HEK293 (cell line): ENCODE measurements around the gene ABTB2.

Source experiments
- CTCF ChIA-PET: fragments of 350-600 bp; formaldehyde crosslinking; extraction: SDS; loops from one replicate; lab custom pipeline; 2021; ENCODE audit warnings: antibody characterized with exemption; lab: Yijun Ruan, JAX
- POLR2A ChIA-PET: fragments of 300-600 bp; formaldehyde crosslinking; extraction: SDS; loops from one replicate; lab custom pipeline; 2020; ENCODE audit warnings: antibody characterized with exemption, inconsistent platforms; lab: Yijun Ruan, JAX
- H3K27ac ChIP-seq: fragments of 200-500 bp; sonication (Bioruptor generic); 2 replicates; pipeline ENCODE4 v1.5.1; 2014; ENCODE audit warnings: low read depth, low read length, control low read depth, inconsistent platforms; ENCODE audit errors: extremely low read depth
- H3K36me3 ChIP-seq, 2 experiments: fragments of 200-500 bp in 1 of 2; sonication (Bioruptor generic) in 1 of 2; 1 replicate in 1 of 2; 2 replicates in 1 of 2; pipeline ENCODE4 v1.5.1; 2014 to 2017; ENCODE audit warnings: inconsistent platforms in 2 of 2, low read length in 2 of 2; ENCODE audit not compliant: control insufficient read depth in 2 of 2, insufficient read depth in 1 of 2
- H3K4me1 ChIP-seq: fragments of 200-500 bp; sonication (Bioruptor generic); 2 replicates; pipeline ENCODE4 v1.5.1; 2014; ENCODE audit warnings: mild to moderate bottlenecking, low read length, inconsistent platforms; ENCODE audit not compliant: control insufficient read depth, insufficient read depth
- H3K4me3 ChIP-seq: 2 replicates; pipeline ENCODE4 v1.5.1; 2011; ENCODE audit warnings: low read depth, mild to moderate bottlenecking, control low read depth, low read length, moderate library complexity
- H3K9me3 ChIP-seq: fragments of 200-500 bp; sonication (Bioruptor generic); 2 replicates; pipeline ENCODE4 v1.5.1; 2014; ENCODE audit warnings: low read depth, low read length, inconsistent platforms; ENCODE audit not compliant: control insufficient read depth, insufficient read depth
- AEBP2 ChIP-seq: fragments of 450-650 bp; formaldehyde crosslinking; IDR thresholded peaks from 2 replicates; pipeline ENCODE4 v1.5.1; 2016; ENCODE audit warnings: missing biosample characterization, missing genetic modification characterization, borderline replicate concordance
- HOXA7 ChIP-seq: sonication (generic); formaldehyde crosslinking; IDR thresholded peaks from 2 replicates; pipeline ENCODE4 v1.8.1; 2022; ENCODE audit warnings: missing genetic modification reagents, borderline replicate concordance
- MYNN ChIP-seq: fragments of 450-650 bp; formaldehyde crosslinking; IDR thresholded peaks from 2 replicates; pipeline ENCODE4 v1.5.1; 2016; ENCODE audit warnings: missing biosample characterization, missing genetic modification characterization, borderline replicate concordance
- PRDM1 ChIP-seq: fragments of 450-650 bp; formaldehyde crosslinking; IDR thresholded peaks from 2 replicates; pipeline ENCODE4; 2016; ENCODE audit warnings: missing biosample characterization, missing genetic modification characterization
- REST ChIP-seq: fragments of 450-650 bp; formaldehyde crosslinking; IDR thresholded peaks from 2 replicates; pipeline ENCODE4 v1.5.1; 2016; ENCODE audit warnings: missing biosample characterization, missing genetic modification characterization
- TRIM28 ChIP-seq: IDR thresholded peaks from 2 replicates; pipeline ENCODE4 v1.6.1; 2011; ENCODE audit warnings: low read length, control low read depth, borderline replicate concordance
- TSHZ1 ChIP-seq: fragments of 450-650 bp; formaldehyde crosslinking; IDR thresholded peaks from 2 replicates; pipeline ENCODE4 v1.5.1; 2016; ENCODE audit warnings: missing biosample characterization, missing genetic modification characterization, borderline replicate concordance
- YY1 ChIP-seq: fragments of 450-650 bp; formaldehyde crosslinking; IDR thresholded peaks from 2 replicates; pipeline ENCODE4 v1.5.1; 2018; ENCODE audit warnings: missing biosample characterization, missing genetic modification characterization
- ZBTB49 ChIP-seq: fragments of 450-650 bp; formaldehyde crosslinking; IDR thresholded peaks from 2 replicates; pipeline ENCODE4 v1.5.1; 2016; ENCODE audit warnings: missing biosample characterization, missing genetic modification characterization, low read depth
- ZBTB6 ChIP-seq: fragments of 450-650 bp; formaldehyde crosslinking; IDR thresholded peaks from 2 replicates; pipeline ENCODE4 v1.5.1; 2017; ENCODE audit warnings: missing biosample characterization, missing genetic modification characterization
- ZNF18 ChIP-seq: fragments of 450-650 bp; formaldehyde crosslinking; IDR thresholded peaks from 2 replicates; pipeline ENCODE4 v1.5.1; 2016; ENCODE audit warnings: missing biosample characterization, missing genetic modification characterization
- ZNF2 ChIP-seq: fragments of 450-650 bp; formaldehyde crosslinking; IDR thresholded peaks from 2 replicates; pipeline ENCODE4 v1.5.1; 2016; ENCODE audit warnings: missing biosample characterization, missing genetic modification characterization
- ZNF24 ChIP-seq: fragments of 450-650 bp; formaldehyde crosslinking; IDR thresholded peaks from 2 replicates; pipeline ENCODE4 v1.5.1; 2016; ENCODE audit warnings: missing biosample characterization, missing genetic modification characterization
- ZNF26 ChIP-seq: fragments of 450-650 bp; formaldehyde crosslinking; IDR thresholded peaks from 2 replicates; pipeline ENCODE4 v1.5.1; 2016; ENCODE audit warnings: missing biosample characterization, missing genetic modification characterization
- ZNF426 ChIP-seq: fragments of 450-650 bp; formaldehyde crosslinking; IDR thresholded peaks from 2 replicates; pipeline ENCODE4 v1.5.1; 2017; ENCODE audit warnings: missing biosample characterization, missing genetic modification characterization, mild to moderate bottlenecking, inconsistent platforms, moderate library complexity
- ZNF558 ChIP-seq: fragments of 450-650 bp; formaldehyde crosslinking; IDR thresholded peaks from 2 replicates; pipeline ENCODE4 v1.5.1; 2016; ENCODE audit warnings: missing biosample characterization, missing genetic modification characterization
- ZNF561 ChIP-seq: fragments of 450-650 bp; IDR thresholded peaks from 2 replicates; pipeline ENCODE4 v1.5.1; 2018; ENCODE audit warnings: missing biosample characterization, missing genetic modification characterization, borderline replicate concordance
- ZNF639 ChIP-seq: fragments of 450-650 bp; formaldehyde crosslinking; IDR thresholded peaks from 2 replicates; pipeline ENCODE4 v1.5.1; 2016; ENCODE audit warnings: missing biosample characterization, missing genetic modification characterization
- ZNF776 ChIP-seq: fragments of 450-650 bp; formaldehyde crosslinking; IDR thresholded peaks from 2 replicates; pipeline ENCODE4 v1.5.0; 2017; ENCODE audit warnings: missing biosample characterization, missing genetic modification characterization, borderline replicate concordance

ABTB2 gene

GRCh38 chr11:34146866-34147265 is 210.9 kb downstream of the ABTB2 start:
- TF ChIP-seq ZNF26 (tag by site-specific recombination), result no peak
- no peak for TF ChIP-seq YY1
- no peak for TF ChIP-seq HOXA7 (CRISPR knock-in tag)
- TF ChIP-seq ZBTB49 (tag by site-specific recombination), result no peak
- no peak for TF ChIP-seq ZNF426 (tag by site-specific recombination)
- TF ChIP-seq TSHZ1 (tag by site-specific recombination), result no peak
- no peak for TF ChIP-seq ZNF639
- TF ChIP-seq MYNN (tag by site-specific recombination), result no peak
- TF ChIP-seq ZNF18 (tag by site-specific recombination), result no peak
- no peak for TF ChIP-seq REST (tag by site-specific recombination)
- no peak for TF ChIP-seq ZNF776
- TF ChIP-seq ZNF24 (tag by site-specific recombination), result no peak
- no peak for TF ChIP-seq ZNF561 (tag by site-specific recombination)
- no peak for TF ChIP-seq ZNF558 (tag by site-specific recombination)
- no peak for TF ChIP-seq TRIM28
- TF ChIP-seq ZNF2, result no peak
- no peak for TF ChIP-seq AEBP2 (tag by site-specific recombination)
- no peak for TF ChIP-seq ZBTB6 (tag by site-specific recombination)
- TF ChIP-seq PRDM1, result no peak
- POLR2A ChIA-PET, result no interaction called here
- peaks cover 0 to 98% of the 10 kb centered on the region in 2 experiments for H3K36me3 ChIP-seq
- no peaks in the 10 kb centered on the region for H3K4me1 ChIP-seq
- CTCF ChIA-PET, result no interaction called here
- H3K4me3 ChIP-seq, result no peak overlapping the region
- H3K27ac ChIP-seq, result no peak overlapping the region
- no peaks in the 10 kb centered on the region for H3K9me3 ChIP-seq
